GM18498 (cell line): ENCODE results near the gene H2AZ2.
"Not testable (repeated sequence)": the region's sequence is repeated elsewhere in the genome, so short reads cannot be mapped to it uniquely, and the experiment has no call there.

Source experiments
- ATAC-seq: cut with Tn5 transposase; IDR thresholded peaks from one replicate; pipeline ENCODE4 v1.9.1; 2021; ENCODE audit warnings: mild to moderate bottlenecking, moderate library complexity; ENCODE audit not compliant: unreplicated experiment

H2AZ2 gene

DNA sequence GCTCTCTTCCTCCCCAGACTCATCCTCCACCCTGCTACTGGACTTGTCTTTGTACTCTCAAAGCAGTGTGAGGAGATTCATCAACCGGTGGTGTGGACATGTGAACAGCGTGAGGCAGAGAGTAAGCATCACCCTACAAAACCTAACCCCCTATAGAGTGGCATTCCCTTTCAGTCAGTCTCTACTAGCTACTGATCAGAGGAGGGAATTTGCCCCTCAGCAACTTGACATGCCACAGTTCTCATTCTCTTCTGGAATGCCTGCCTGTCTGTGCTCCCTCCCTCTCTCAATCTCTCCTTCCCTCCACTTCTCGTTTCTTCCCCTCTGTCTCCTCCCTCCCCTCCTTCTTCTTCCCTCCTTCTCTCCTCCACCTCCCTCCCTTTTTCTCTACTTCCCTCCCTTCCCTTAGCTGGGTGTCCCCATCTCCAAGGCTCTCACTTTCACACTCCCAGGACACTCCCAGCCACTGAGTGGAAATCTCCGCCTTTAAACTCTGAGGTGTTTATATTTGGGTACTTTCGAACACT lies 24.6 kb downstream of the H2AZ2 start:
- ATAC-seq: no peak

DNA sequence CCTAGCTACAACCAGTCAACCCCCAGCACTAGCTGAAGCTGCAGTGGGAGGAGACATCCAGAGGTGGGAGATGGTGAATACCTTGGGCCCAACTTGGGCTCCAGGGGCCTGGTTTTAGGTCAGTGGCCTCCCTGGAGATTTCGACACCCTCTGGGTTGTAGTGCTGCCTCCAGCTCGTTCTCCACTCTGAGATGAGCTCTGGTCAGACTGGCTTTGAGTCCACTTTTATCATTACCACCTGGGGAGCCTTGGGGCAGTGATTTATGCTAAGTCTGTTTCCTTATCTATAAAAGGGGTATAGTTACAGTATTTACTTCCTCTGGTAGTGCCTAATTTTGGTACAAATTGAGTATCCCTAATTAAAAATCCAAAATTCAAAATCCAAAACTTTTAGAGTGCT lies 28.6 kb downstream of the H2AZ2 start:
- no peak for ATAC-seq

DNA sequence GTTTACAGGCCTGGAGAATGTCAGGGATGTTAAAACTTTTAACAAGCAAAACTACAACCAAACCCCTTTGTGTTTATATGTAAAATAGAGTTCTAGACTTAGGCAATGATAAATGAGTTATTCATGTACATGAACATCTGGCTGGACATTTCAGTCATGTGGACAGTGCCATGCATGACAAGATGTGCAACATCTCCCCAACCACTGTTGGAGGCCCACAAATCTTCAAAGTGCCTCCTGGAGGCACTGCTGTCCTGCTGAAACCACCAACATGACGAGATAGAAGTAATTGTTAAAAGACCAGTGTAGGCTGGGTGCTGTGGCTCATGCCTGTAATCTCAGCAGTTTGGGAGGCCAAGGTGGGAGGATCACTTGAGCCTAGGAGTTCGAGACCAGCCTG lies 33.0 kb downstream of the H2AZ2 start:
- no peak for ATAC-seq

DNA sequence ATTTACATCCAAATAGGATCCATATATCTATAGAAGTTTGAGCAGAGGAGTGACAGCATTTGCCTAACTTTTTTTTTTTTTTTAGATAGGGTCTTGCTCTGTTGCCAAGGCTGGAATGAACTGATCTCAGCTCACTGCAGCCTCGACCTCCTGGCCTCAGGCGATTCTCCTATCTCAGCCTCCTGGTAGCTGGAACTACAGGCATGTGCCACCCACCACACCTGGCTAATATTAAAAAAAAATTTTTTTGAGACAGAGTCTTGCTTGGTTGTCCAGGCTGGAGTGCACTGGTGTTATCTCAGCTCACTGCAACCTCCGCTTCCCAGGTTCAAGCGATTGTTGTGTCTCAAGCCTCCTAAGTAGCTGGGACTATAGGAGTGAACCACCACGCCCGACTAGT lies 36.3 kb downstream of the H2AZ2 start:
- no peak for ATAC-seq

DNA sequence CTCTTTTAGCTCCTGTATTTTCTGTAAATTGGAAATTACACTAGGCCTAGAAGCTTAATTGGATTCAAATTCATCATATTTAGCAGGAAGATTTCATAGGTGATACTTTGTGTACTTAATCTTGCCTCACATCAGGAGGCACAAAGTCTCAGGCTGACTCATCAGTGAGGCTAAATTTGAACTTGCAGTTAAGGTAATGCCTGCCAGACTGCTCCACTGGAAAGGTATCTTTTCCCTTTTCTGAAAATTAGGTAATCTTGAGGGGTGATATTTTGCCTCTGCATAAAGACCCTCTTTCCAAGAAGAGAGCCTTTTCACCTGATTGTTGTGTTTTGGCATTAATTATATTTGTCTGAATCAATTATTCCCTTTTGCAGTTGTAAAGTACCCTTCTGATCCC lies 36.8 kb downstream of the H2AZ2 start:
- no peak for ATAC-seq

DNA sequence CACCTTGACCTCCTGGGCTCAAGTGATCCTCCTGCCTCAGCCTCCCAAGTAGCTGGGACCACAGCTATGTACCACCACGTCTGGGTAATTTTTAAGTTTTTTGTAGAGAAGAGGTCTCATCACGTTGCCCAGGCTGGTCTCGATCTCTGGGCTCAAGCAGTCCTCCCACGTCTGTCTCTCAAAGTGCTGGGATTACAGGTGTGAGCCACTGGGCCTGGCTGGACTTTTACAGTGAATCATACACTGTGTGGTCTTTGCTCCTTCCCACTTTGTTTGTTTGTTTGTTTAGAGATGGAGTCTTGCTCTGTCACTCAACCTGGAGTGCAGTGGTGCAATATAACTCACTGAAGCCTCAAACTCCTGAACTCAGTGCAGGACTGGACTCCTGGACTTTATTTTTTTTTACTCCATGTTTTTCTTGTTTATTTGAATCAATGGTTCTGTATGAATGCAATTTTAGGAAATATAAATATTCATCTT lies 38.9 kb downstream of the H2AZ2 start:
- no peak for ATAC-seq

DNA sequence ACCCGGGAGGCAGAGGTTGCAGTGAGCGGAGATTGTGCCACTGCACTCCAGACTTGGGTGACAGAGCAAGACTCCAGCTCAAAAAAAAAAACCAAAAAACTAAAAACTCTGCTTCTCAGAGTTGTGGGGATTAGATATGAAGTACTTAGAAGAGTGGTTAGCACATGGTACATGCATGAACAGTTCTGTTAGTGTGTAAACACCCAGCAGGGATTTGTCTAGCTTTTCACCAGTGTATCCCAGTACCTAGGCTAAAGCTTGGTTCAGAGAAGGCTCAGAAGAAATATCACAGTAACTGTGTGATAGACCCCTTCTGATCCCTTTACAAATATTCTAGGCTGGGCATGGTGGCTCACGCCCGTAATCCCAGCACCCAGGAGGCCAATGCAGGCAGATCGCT lies 41.9 kb downstream of the H2AZ2 start:
- ATAC-seq: no peak

DNA sequence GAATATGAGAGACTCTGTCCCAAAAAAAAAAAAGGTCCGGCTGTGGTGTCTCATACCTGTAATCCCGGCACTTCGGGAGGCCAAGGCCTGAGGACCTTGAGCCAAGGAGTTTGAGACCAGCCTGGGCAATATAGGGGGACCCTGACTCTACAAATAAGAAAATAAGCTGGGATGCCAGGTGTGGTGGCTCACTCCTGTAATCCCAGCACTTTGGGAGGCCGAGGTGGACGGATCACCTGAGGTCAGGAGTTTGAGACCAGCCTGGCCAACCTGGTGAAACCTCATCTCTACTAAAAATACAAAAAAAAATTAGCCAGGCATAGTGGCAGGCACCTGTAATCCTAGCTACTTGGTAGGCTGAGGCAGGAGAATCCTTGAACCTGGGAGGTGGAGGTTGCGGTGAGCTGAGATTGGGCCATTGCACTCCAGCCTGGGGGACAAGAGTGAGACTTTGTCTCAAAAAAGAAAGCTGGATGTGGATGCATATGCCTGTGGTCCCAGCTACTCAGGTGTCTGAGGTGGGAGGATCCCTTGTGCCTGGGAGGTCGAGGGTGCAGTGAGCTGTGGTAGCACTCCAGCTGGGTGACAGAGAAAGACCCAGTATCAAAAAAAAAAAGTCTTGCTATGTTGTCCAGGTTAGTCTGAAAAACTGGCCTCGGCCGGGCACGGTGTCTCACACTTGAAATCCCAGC lies 43.9 kb downstream of the H2AZ2 start:
- ATAC-seq: not testable (repeated sequence)

DNA sequence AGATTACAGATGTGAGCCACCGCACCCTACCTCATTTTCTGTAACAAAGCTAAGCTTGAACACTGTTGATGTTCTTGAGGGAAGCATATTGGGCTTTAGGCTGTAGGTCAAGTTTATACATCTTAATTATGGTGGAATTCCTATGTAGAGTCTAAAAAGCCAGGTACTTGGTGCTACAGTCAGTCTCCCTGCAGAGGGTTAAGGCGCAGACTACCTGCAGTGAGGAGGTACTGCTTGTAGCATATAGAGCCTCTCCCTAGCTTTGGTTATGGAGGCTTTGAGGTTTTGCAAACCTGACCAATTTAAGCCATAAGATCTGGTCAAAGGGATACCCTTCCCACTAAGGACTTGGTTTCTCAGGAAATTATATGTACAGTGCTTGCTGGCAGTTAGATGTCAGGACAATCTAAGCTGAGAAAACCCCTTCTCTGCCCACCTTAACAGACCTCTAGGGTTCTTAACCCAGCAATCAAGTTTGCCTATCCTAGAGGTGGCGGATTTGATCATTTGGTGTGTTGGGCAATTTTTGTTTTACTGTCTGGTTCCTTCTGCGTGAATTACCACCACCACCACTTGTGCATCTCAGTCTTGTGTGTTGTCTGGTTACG lies 45.4 kb downstream of the H2AZ2 start:
- ATAC-seq: no peak

DNA sequence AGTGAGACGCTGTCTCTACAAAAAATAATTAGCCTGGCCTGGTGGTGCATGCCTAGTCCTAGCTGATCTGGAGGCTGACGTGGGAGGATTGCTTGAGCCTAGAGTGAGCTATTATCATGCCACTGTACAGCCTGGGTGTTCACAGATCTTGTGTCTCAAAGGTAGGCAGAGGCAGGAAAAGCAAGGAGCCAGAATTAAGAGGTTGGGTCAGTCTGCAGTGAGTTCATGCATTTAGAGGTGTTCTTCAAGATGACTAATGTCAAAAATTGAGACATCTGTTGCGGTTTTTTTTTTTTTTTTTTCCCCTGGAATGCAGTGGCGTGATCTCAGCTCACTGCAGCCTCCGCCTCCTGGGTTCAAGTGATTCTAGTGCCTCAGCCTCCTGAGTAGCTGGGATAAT lies 46.0 kb downstream of the H2AZ2 start:
- no peak for ATAC-seq

DNA sequence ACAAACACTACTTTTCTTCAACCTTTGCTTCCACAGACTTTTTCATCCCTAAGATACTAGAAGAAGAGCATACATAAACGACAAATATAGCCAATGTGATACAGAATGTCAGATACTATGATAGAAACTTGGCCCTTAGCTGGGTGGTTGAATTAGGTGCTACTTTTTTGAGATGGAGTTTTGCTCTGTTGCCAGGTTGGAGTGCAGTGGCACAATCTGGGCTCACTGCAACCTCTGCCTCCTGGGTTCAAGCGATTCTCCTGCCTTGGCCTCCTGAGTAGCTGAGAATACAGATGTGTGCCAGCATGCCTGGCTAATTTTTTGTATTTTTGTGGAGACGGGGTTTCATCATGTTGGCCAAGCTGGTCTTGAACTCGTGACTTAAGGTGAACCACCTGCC lies 47.9 kb downstream of the H2AZ2 start:
- ATAC-seq: no peak

DNA sequence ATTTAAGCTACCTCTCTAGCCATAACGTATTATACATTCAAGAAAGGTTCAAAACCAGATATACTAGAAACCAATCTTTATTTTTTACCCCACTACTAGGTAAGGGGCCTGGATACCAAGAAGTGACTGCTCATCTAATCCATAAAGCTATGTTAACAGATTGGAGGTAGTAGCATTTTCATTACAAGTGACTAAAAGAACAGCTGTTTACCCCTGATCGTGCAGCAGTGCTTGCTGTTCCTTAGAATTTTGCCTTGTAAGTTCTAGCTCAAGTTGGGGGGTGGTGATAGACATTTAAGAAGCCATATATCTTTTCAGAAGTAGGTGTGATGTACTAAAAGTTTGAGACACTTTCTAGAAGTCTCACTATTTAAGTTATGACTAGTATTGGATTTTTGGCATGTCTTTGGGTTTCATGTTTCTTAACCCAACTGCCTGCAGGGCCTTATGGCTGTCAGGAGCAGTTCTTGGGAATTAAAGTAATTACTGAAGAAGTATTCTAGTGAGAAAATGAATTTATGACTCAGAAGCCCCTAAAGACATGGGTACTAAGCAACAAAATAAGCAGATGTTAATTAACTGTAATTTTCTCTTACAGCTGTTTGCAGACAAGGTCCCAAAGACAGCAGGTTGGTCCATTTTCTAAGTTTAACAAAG lies 49.1 kb downstream of the H2AZ2 start:
- no peak for ATAC-seq

DNA sequence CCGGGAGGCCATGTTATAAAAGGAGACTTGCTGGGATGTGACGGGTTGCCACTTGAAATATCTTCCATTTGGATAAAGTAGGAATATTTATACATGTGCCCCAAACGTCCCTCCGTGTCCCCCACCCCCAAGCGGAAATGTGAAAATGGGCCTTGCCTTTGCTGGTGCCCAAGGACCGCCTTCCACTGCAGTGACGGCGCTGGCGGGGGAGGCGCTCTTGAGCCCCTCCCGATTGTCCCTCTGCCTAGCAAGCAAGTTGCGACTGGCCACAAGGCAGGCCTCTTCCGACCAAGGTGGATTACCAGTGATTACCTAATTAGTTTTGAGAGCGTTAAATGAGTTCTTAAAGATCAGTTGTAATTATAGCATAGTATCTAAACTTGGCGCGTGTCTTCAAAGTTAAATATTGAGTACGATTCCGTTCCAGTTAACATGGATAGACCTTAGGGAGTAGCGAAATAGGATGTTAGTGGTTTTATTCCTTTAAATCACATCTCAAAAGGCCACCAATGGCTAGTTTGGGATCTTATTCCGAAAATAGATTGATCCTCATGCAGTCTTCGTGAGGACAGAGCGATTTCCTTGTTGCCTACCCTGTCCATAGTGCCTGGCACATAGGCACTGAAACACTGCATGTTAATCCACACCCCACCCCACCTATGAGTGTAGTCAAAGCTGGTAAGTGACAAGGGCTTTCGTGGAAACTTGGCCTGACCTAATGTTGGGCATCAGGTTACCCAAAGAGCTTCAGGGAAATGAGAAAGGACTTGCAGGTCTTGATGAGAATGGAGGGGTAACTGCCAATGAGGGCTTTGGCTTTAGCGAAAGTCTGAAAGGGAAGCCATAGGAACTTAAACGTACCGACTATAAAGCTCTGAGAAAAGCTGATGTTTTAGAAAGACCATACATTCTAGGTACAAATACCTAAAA lies 50.3 kb downstream of the H2AZ2 start:
- ATAC-seq: peak; percentile 50

DNA sequence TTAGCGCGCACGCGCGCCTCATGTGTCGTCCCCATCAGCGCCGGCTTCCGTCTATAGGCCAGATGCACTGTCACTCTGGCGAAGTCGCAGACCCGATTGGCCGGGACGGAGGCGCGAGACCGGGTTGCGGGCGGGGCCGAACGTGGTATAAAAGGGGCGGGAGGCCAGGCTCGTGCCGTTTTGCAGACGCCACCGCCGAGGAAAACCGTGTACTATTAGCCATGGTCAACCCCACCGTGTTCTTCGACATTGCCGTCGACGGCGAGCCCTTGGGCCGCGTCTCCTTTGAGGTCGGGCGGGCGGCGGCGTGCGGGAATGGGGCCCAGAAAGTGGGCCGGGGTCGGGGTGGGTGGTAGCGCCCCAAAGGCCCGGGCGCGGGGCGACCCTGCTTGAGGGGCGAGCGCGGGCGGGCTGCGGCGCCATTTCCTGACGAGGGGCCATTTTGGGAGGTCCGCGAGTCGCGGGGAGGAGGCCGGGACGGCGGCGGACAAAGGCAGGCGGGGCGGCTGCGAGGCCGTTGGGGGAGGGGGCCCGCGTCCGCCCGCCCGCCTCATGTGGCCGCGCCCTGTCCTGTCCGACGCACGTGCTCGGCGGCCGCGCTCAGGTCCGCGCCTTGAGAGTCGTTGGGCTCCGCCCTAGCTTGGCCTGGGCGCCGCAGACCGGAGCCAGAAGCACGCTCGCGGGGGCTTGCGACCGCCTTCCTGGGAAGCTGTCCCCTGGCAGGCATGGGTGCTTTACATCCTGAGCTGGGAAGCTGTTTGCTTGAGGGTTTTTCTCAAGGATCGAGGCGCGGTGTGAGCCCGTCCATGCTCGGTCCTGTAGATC lies 51.2 kb downstream of the H2AZ2 start, which contains the start of gene PPIA:
TSS of gene PPIA (plus strand) at position 178 of the 825 bp plus-strand sequence. CDS start at position 222, 44 bp downstream.
- ATAC-seq: peak; percentile 91

DNA sequence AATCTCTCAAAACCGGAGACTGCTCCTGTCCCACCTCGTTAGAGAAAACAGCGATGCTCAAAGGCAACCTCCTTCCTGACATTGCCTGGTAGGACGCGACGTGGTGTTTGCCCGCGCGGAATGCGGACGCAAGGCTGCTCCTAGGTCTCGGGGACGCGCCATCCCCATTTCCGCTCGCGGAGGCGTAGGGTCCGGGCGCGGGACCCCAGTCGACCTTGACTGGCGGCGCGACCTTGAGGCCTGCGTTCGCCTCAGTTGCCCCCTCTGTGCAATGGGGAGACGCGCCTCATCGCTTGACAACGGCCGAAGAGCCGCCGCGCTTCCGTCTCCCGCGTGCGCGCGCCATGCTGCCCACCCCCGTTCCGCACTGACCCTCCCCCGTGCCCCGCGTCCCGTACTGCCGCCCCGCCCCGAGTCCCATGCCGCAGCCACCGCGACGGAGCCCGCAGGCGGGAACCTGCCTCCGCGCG lies 51.8 kb downstream of the H2AZ2 start:
- peak; percentile 22 for ATAC-seq

DNA sequence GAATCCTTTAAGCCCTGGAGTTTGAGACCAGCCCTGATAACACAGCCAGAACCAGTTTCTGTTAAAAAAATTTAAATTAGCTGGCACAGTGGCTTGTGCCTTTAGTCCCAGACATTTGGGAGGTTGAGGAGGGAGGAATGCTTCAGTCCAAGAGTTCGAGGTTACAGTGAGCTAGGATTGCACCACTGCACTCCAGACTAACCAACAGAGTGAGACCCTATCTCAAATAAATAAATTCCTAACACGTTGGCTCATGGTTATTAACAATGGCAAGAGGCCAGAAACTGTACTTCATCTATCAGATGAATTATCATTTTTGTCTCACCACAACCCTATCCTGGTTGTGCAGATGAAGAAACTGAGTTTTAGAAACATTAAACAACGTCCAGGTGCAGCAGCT lies 53.6 kb downstream of the H2AZ2 start:
- ATAC-seq: no peak

DNA sequence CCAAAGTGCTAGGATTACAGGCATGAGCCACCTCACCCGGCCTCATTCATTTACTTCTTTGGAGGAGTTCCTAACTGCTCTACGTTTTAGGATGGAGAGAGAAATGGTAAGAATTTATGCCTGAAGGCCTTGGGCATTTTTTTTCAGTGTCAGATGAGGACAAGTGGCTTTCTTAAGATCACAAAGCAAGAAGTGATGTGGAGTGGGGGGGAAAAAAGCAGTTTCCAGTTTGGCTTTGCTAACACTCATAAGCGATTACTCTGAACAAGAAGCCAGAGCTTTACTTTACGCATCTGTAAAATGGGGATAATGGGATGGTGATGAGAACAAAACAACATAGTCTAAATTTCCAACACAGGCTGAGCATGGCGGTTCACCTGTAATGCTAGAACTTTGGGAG lies 54.0 kb downstream of the H2AZ2 start:
- ATAC-seq: no peak

DNA sequence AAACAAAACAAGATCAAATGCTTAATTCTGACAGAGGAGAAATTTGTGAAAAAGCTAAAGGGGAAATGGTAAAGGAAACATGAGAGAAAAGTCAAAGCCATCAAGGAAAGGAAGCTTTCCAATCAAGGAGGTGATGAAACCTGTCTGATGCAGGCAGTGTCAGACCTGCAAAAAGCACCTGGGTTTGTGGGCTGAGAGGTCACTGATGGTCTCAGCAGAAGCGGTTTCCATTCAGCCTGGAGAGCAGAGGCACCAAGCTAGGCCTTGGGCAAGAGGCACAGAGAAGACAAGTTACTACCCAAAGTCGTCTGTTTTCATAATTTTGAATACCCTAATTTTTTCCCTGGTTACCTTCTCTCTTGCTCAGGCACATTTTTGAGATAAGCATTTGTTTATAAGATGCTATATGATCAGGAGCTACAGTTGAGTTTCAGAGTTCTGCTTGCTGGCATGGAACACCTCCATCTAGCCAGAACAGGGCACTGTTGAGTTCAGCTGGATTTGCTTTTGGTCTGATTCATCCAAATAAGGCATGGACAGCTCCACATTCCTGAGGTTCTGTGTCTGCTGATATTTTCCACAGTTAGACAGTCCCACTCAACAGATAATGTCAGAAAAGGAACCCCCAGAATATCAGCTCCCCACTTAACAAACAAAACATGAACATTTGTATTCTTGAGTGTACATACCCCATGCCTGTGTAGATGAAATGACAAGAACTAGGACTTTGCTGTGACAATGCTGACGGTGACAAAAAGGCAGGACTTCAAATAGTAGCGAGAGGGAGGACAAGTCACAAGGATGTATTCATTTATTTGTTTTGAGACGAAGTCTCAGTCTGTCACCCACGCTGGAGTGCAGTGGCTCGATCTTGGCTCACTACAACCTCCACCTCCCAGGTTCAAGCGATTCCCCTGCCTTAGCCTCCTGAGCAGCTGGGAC lies 56.3 kb downstream of the H2AZ2 start:
- no peak for ATAC-seq

DNA sequence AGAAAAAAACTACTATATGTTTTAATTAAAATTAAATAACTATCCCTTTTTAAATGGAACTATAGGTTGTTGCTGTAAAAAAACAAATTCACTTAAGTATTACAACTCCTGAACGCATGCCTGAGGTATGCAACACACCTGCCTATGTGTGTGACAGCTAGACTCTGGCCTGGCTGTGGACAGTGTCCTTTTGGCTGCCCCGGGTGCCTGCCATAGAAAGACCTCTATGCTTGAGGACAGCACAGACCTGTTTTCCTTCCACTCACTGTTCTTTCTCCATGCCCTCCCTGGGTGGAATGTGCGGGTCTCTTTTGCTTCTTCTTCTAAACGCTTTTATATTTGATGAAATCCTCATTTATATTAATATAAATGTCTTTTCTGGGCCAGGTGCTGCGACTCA lies 57.9 kb downstream of the H2AZ2 start:
- ATAC-seq: no peak
